Liver (tissue), 3 donors: Measurements from ENCODE around the gene STIM2.

Source experiments
- GABPA ChIP-seq, 2 donors: IDR thresholded peaks in 1 of 2; conservative IDR thresholded peaks in 1 of 2; 2 replicates each; pipeline ENCODE4 v1.6.1; 2016; ENCODE audit warnings: antibody characterized with exemption in 2 of 2, mild to moderate bottlenecking in 1 of 2, moderate library complexity in 1 of 2
- RAD21 ChIP-seq, 2 donors: IDR thresholded peaks; 2 replicates each; pipeline ENCODE4 v1.6.1; 2016; ENCODE audit warnings: antibody characterized with exemption in 2 of 2, mild to moderate bottlenecking in 2 of 2
- SP1 ChIP-seq: IDR thresholded peaks from 2 replicates; pipeline ENCODE4 v1.6.1; 2018; ENCODE audit warnings: antibody characterized with exemption, mild to moderate bottlenecking
- TAF1 ChIP-seq: conservative IDR thresholded peaks from 2 replicates; pipeline ENCODE4 v1.6.1; 2016; ENCODE audit warnings: antibody characterized with exemption, mild to moderate bottlenecking
- YY1 ChIP-seq: IDR thresholded peaks from 2 replicates; pipeline ENCODE4 v1.6.1; 2016; ENCODE audit warnings: antibody characterized with exemption, mild to moderate bottlenecking
- TF ChIP-seq, protein P1 (sequence below): fragments of 150-350 bp; IDR thresholded peaks from 2 replicates; pipeline ENCODE4 v1.5.1; 2017; ENCODE audit warnings: improper control_type of control experiment, low read depth, low read length; ENCODE audit not compliant: missing input control
- TF ChIP-seq, protein P2 (sequence below): IDR thresholded peaks from 2 replicates; pipeline ENCODE4 v1.6.1; 2016; ENCODE audit warnings: antibody characterized with exemption, mild to moderate bottlenecking
- TF ChIP-seq, protein P3 (sequence below): IDR thresholded peaks from 2 replicates; pipeline ENCODE4 v1.6.1; 2016; ENCODE audit warnings: antibody characterized with exemption
- donor health status: healthy.
- donor health status: healthy.

DNA sequence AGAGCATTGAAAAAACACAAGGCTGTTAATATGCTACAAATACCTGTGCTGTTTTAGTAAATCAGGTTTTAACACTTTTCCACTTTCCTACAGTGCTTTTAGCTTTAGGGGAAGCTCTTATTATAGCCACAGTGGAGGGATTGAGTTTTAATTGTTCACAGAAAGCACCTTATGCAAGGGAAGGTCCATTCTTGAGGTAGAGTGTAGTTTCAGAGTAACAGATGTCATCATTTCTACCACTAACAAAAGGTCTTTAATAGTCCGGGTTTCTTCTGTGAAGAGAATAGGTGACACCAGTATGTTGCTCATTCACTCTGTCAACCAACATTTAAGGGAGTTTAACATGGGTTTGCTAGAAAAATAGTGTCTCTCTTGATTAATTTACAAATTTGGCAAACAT, 104.4 kb downstream of the STIM2 start:
- TF ChIP-seq, protein P1, sequence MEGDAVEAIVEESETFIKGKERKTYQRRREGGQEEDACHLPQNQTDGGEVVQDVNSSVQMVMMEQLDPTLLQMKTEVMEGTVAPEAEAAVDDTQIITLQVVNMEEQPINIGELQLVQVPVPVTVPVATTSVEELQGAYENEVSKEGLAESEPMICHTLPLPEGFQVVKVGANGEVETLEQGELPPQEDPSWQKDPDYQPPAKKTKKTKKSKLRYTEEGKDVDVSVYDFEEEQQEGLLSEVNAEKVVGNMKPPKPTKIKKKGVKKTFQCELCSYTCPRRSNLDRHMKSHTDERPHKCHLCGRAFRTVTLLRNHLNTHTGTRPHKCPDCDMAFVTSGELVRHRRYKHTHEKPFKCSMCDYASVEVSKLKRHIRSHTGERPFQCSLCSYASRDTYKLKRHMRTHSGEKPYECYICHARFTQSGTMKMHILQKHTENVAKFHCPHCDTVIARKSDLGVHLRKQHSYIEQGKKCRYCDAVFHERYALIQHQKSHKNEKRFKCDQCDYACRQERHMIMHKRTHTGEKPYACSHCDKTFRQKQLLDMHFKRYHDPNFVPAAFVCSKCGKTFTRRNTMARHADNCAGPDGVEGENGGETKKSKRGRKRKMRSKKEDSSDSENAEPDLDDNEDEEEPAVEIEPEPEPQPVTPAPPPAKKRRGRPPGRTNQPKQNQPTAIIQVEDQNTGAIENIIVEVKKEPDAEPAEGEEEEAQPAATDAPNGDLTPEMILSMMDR: no peak
- TF ChIP-seq TAF1 (no peak), RAD21 (IDR thresholded peaks at IDR 0.05) (no peak), GABPA (IDR thresholded peaks at IDR 0.05 in 1 of 2, conservative IDR thresholded peaks at IDR 0.05 in 1 of 2) (no peak), YY1 (no peak), SP1 (no peak)
- TF ChIP-seq, protein P2, sequence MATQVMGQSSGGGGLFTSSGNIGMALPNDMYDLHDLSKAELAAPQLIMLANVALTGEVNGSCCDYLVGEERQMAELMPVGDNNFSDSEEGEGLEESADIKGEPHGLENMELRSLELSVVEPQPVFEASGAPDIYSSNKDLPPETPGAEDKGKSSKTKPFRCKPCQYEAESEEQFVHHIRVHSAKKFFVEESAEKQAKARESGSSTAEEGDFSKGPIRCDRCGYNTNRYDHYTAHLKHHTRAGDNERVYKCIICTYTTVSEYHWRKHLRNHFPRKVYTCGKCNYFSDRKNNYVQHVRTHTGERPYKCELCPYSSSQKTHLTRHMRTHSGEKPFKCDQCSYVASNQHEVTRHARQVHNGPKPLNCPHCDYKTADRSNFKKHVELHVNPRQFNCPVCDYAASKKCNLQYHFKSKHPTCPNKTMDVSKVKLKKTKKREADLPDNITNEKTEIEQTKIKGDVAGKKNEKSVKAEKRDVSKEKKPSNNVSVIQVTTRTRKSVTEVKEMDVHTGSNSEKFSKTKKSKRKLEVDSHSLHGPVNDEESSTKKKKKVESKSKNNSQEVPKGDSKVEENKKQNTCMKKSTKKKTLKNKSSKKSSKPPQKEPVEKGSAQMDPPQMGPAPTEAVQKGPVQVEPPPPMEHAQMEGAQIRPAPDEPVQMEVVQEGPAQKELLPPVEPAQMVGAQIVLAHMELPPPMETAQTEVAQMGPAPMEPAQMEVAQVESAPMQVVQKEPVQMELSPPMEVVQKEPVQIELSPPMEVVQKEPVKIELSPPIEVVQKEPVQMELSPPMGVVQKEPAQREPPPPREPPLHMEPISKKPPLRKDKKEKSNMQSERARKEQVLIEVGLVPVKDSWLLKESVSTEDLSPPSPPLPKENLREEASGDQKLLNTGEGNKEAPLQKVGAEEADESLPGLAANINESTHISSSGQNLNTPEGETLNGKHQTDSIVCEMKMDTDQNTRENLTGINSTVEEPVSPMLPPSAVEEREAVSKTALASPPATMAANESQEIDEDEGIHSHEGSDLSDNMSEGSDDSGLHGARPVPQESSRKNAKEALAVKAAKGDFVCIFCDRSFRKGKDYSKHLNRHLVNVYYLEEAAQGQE: no peak
- TF ChIP-seq, protein P3, sequence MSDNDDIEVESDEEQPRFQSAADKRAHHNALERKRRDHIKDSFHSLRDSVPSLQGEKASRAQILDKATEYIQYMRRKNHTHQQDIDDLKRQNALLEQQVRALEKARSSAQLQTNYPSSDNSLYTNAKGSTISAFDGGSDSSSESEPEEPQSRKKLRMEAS: no peak
